Osteoblast (primary cell): Measurements from ENCODE around the gene RACGAP1. TPM values are rescaled to one million over a fixed set of nuclear protein-coding genes. Genes with fewer than 3 reads are reported as not detected.

ENCODE experiments used
- DNase-seq: peaks from one replicate; pipeline ENCODE4 v3.0.0; 2011; ENCODE audit warnings: low spot score, mixed read lengths; ENCODE audit not compliant: insufficient read length; ENCODE audit errors: missing footprints
- H2AFZ ChIP-seq: 2 replicates; pipeline ENCODE4 v1.6.0; 2011; ENCODE audit warnings: mild to moderate bottlenecking, low read length
- H3K27ac ChIP-seq: 2 replicates; pipeline ENCODE4 v1.5.1; 2011; ENCODE audit warnings: mild to moderate bottlenecking, low read depth, low read length, moderate library complexity
- H3K27me3 ChIP-seq: 2 replicates; pipeline ENCODE4 v1.6.0; 2012; ENCODE audit warnings: mild to moderate bottlenecking, control low read depth, inconsistent platforms, low read length, moderate library complexity; ENCODE audit not compliant: insufficient read depth
- H3K36me3 ChIP-seq: 2 replicates; pipeline ENCODE4 v1.5.1; 2011; ENCODE audit warnings: mild to moderate bottlenecking, low read length, control low read depth, moderate library complexity; ENCODE audit not compliant: insufficient read depth
- H3K4me1 ChIP-seq: 2 replicates; pipeline ENCODE4 v1.5.1; 2011; ENCODE audit warnings: mild to moderate bottlenecking, low read length, control low read depth, moderate library complexity; ENCODE audit not compliant: insufficient read depth
- H3K4me2 ChIP-seq: 2 replicates; pipeline ENCODE4 v1.6.0; 2011; ENCODE audit warnings: mild to moderate bottlenecking, low read length; ENCODE audit not compliant: insufficient read depth
- H3K4me3 ChIP-seq: fragments of 200-600 bp; sonication (generic); 3 replicates; pipeline ENCODE4 v1.5.1; 2012; ENCODE audit warnings: mild to moderate bottlenecking, low read length, inconsistent platforms; ENCODE audit not compliant: insufficient read depth
- H3K79me2 ChIP-seq: 2 replicates; pipeline ENCODE4 v1.6.0; 2012; ENCODE audit warnings: mild to moderate bottlenecking, low read length, control low read depth, inconsistent platforms; ENCODE audit not compliant: insufficient read depth
- H3K9me3 ChIP-seq: 2 replicates; pipeline ENCODE4 v1.5.1; 2011; ENCODE audit warnings: low read depth, low read length, control low read depth
- H4K20me1 ChIP-seq: 2 replicates; pipeline ENCODE4 v1.6.0; 2012; ENCODE audit warnings: mild to moderate bottlenecking, low read length, control low read depth; ENCODE audit not compliant: insufficient read depth
- total RNA-seq: library from RNA; depleted of rRNA; stranded (reverse); fragments of >200 nt; gene quantifications from 2 replicates; pipeline ENCODE4 v1.2.3, GENCODE V29; 2012
- TF ChIP-seq, protein P1 (sequence below): IDR thresholded peaks from 2 replicates; pipeline ENCODE4 v1.5.1; 2011; ENCODE audit warnings: mild to moderate bottlenecking, low read depth, low read length, moderate library complexity; ENCODE audit errors: extremely low read depth

Gene RACGAP1
- total RNA-seq, 1 donor, result 12.7 TPM

DNA sequence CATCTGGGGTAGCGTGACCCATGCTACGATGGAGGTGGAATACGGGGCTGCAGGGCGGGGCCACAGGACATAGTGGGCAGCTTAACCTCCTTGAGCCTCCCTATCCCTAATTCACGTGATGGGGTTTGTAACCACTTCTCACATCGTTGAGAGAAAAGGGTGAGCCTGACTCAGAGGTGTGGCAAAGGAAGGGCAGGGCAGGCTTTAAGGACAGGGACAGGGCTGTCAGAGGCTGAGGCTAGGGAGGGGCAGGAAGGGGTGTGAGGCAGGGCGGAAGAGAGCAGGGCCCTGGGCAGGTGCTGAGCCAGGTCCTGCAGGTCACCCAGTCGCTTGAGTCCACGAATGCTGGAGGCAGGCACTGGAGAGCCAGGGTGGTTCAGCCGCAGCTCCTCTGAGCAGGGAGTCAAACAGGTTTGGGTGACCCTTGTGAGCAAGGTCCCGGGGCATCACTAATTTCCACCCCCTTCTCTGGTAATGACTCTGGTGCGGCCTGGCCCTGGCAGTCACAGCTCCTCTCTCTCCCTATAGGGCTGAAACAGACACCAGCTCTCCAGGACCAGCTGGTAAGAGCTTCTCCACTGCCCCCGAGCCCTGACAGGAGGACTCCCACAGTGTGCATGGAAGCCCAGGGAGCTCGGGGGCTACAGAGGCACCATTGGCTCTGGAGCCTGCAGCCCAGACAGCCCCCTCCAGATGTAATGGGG lies 82.2 kb downstream of the RACGAP1 start:
- peaks cover 5% of the 10 kb centered on the region for H3K4me1 ChIP-seq
- no peaks in the 10 kb centered on the region for H3K36me3 ChIP-seq
- no peaks in the 10 kb centered on the region for H3K9me3 ChIP-seq
- no peak overlapping the region for H3K27ac ChIP-seq
- H3K4me2 ChIP-seq, result no peak overlapping the region
- no peaks in the 10 kb centered on the region for H3K27me3 ChIP-seq
- TF ChIP-seq, protein P1, sequence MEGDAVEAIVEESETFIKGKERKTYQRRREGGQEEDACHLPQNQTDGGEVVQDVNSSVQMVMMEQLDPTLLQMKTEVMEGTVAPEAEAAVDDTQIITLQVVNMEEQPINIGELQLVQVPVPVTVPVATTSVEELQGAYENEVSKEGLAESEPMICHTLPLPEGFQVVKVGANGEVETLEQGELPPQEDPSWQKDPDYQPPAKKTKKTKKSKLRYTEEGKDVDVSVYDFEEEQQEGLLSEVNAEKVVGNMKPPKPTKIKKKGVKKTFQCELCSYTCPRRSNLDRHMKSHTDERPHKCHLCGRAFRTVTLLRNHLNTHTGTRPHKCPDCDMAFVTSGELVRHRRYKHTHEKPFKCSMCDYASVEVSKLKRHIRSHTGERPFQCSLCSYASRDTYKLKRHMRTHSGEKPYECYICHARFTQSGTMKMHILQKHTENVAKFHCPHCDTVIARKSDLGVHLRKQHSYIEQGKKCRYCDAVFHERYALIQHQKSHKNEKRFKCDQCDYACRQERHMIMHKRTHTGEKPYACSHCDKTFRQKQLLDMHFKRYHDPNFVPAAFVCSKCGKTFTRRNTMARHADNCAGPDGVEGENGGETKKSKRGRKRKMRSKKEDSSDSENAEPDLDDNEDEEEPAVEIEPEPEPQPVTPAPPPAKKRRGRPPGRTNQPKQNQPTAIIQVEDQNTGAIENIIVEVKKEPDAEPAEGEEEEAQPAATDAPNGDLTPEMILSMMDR, result no peak
- no peak overlapping the region for H3K4me3 ChIP-seq
- no peaks in the 10 kb centered on the region for H4K20me1 ChIP-seq
- no peak overlapping the region for H2AFZ ChIP-seq
- no peaks in the 10 kb centered on the region for H3K79me2 ChIP-seq
- DNase-seq, result peak; percentile 30

DNA sequence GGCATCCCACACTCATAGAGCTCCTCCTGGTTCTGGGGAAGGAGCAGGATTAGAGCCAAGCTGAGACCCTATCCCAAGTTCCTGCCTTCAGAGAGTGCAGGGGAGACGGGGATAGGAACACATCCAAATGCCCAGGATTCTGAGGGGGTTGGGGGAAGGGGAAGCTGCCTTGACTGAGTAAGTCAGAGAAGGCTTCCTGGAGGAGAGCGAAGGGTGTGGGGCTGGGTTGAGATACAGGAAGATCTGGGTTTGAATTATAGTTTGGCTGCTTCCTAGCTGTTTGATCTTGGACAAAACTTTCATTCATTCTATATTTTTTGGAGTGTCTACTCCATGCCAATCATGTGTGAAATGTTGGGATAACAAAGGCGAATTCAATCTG lies 82.8 kb downstream of the RACGAP1 start:
- Histone ChIP-seq H3K36me3 (no peaks in the 10 kb centered on the region), H3K9me3 (no peaks in the 10 kb centered on the region), H3K27ac (no peak overlapping the region), H4K20me1 (no peaks in the 10 kb centered on the region), H3K4me3 (no peak overlapping the region), H2AFZ (no peak overlapping the region), H3K4me2 (no peak overlapping the region), H3K79me2 (no peaks in the 10 kb centered on the region), H3K4me1 (peaks cover 5% of the 10 kb centered on the region), H3K27me3 (no peaks in the 10 kb centered on the region)
- DNase-seq, result no peak
- TF ChIP-seq, protein P1, result no peak

DNA sequence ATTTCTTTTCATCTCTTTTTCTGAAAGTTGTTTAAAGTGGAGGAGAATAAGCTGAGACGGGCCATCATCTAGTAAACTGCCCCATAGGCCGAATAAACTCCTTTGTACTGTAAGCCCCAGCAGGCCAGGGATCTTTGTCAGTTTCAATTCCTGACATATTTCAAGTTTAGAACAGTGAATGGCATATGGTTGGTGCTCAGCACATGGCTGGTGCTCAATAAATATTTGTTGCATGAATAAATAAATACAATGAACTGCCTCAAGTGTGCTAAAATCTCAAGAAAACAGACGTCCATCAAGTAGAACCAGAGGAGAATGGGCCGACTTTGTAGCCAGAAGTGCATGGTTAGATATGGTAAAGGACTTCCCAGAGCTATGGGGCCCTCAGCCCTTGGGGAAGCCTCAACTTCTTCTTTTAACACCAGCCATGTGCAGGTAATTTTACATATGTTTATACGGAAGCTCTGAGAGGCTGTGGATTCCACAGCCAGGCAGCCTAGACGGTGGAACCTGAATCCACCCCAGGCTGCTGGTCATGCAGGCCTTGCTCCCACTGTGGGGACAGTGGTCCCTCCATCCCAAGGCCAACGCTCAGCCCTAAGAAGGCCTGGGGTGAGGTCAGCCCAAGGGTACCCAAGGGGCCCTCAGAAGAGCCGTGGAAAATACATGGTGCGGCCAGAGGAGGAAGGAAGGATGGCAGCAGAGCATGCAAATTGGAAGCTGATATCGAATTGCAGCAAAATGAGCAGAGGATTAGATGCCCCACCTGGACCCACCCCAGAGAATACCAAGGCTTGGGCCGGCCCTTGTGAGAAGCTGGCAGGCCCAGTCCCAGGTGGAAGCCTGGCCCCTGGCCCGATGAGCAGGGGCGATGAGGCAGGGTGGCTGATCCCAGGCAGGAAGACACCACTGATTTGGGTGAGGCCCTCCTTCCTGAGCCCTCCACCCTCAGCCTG lies 83.5 kb downstream of the RACGAP1 start:
- Histone ChIP-seq H3K27me3 (no peaks in the 10 kb centered on the region), H3K36me3 (no peaks in the 10 kb centered on the region), H2AFZ (no peak overlapping the region), H3K4me2 (no peak overlapping the region), H3K79me2 (no peaks in the 10 kb centered on the region), H3K9me3 (no peaks in the 10 kb centered on the region), H3K4me3 (no peak overlapping the region), H4K20me1 (no peaks in the 10 kb centered on the region), H3K4me1 (peaks cover 5% of the 10 kb centered on the region), H3K27ac (no peak overlapping the region)
- TF ChIP-seq, protein P1, result no peak
- DNase-seq, result no peak

DNA sequence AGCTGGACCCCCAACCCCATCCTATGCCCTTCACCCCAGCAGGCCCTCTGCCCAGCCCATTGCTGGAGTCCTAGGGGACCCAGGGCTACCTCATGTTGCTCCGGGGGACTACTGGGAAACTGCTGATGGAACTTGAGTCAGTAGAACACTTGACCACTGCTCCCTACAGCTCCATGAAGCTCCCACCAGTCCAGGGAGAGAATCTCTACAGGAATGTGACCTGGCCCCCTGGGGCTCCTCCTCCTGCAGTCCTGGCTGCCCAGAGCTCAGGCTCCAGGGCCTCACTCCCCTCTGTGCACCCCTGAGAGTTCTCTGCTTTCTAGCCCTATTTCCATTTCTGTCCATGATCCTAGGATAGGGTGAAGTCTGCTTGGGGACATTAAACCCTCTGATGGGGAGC lies 85.6 kb downstream of the RACGAP1 start:
- Histone ChIP-seq H3K27ac (no peak overlapping the region), H3K9me3 (no peaks in the 10 kb centered on the region), H3K4me2 (no peak overlapping the region), H3K27me3 (no peaks in the 10 kb centered on the region), H3K79me2 (no peaks in the 10 kb centered on the region), H4K20me1 (no peaks in the 10 kb centered on the region), H3K36me3 (no peaks in the 10 kb centered on the region), H3K4me1 (no peaks in the 10 kb centered on the region), H2AFZ (no peak overlapping the region), H3K4me3 (no peak overlapping the region)
- DNase-seq, result peak; percentile 15
- TF ChIP-seq, protein P1, result no peak
